ENCODE measurements around the gene PDE8A. TPM values are rescaled to one million over a fixed set of nuclear protein-coding genes. Genes with fewer than 3 reads are reported as not detected.

The PDE8A gene
- total RNA-seq, 1 experiment from 2014 or later = 40.0 TPM

DNA sequence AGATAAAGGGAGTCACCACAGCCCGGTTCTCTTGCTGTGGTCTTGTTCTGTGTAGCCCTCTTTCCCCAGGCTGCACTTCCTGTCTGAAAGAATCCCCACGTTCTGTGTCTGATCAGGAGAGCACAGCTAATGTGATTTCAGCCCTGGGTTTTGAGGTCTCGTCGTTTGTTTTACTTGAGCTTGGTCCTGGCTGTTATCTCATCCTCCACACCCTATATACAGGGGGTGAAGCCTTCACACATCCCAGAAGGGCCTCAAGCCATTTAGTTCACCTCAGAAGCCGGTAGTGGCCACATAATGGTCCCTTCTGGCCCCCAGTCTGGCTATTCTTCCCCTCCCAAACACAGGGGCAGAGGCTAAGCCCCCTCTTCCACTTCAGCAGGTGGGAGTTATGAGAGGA is 115.6 kb downstream of the PDE8A start:
- ATAC-seq (no peak), DNase-seq (ENCODE audit: low read depth, low spot score) (no peak)
- no peaks in the 10 kb centered on the region for H3K9me3 ChIP-seq (ENCODE audit: control insufficient read depth, insufficient read depth, low read depth, low read length)
- intact Hi-C loops (cut with micrococcal nuclease; ENCODE audit: unreplicated experiment) (no loop called here), in situ Hi-C loops (cut with HindIII; ENCODE audit: low pct_unique_long_range_greater_than_20kb, low sequenced_read_pairs) (no loop called here)
- CTCF ChIA-PET = no interaction called here
- H3K36me3 ChIP-seq (ENCODE audit: control insufficient read depth, insufficient read depth, low read length) = no peaks in the 10 kb centered on the region
- no TSS peak for BruUV-seq (replicated peaks)
- H3K27ac ChIP-seq (ENCODE audit: low read length) = no peak overlapping the region
- POLR2A ChIA-PET = no interaction called here
- H3K4me3 ChIP-seq (ENCODE audit: low read depth in 2 of 2, low read length in 2 of 2) = no peak overlapping the region
- no peaks in the 10 kb centered on the region for H3K4me1 ChIP-seq (ENCODE audit: control insufficient read depth, insufficient read depth, low read length)
- TF ChIP-seq, protein P1, sequence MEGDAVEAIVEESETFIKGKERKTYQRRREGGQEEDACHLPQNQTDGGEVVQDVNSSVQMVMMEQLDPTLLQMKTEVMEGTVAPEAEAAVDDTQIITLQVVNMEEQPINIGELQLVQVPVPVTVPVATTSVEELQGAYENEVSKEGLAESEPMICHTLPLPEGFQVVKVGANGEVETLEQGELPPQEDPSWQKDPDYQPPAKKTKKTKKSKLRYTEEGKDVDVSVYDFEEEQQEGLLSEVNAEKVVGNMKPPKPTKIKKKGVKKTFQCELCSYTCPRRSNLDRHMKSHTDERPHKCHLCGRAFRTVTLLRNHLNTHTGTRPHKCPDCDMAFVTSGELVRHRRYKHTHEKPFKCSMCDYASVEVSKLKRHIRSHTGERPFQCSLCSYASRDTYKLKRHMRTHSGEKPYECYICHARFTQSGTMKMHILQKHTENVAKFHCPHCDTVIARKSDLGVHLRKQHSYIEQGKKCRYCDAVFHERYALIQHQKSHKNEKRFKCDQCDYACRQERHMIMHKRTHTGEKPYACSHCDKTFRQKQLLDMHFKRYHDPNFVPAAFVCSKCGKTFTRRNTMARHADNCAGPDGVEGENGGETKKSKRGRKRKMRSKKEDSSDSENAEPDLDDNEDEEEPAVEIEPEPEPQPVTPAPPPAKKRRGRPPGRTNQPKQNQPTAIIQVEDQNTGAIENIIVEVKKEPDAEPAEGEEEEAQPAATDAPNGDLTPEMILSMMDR (IDR thresholded peaks at IDR 0.05) = no peak
- TF ChIP-seq, protein P2, sequence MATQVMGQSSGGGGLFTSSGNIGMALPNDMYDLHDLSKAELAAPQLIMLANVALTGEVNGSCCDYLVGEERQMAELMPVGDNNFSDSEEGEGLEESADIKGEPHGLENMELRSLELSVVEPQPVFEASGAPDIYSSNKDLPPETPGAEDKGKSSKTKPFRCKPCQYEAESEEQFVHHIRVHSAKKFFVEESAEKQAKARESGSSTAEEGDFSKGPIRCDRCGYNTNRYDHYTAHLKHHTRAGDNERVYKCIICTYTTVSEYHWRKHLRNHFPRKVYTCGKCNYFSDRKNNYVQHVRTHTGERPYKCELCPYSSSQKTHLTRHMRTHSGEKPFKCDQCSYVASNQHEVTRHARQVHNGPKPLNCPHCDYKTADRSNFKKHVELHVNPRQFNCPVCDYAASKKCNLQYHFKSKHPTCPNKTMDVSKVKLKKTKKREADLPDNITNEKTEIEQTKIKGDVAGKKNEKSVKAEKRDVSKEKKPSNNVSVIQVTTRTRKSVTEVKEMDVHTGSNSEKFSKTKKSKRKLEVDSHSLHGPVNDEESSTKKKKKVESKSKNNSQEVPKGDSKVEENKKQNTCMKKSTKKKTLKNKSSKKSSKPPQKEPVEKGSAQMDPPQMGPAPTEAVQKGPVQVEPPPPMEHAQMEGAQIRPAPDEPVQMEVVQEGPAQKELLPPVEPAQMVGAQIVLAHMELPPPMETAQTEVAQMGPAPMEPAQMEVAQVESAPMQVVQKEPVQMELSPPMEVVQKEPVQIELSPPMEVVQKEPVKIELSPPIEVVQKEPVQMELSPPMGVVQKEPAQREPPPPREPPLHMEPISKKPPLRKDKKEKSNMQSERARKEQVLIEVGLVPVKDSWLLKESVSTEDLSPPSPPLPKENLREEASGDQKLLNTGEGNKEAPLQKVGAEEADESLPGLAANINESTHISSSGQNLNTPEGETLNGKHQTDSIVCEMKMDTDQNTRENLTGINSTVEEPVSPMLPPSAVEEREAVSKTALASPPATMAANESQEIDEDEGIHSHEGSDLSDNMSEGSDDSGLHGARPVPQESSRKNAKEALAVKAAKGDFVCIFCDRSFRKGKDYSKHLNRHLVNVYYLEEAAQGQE (IDR thresholded peaks at IDR 0.05; ENCODE audit: insufficient read depth in 1 of 2, low read depth in 2 of 2, low read length in 1 of 2) = no peak
- H3K27me3 ChIP-seq (ENCODE audit: control insufficient read depth, insufficient read depth, low read length) = no peaks in the 10 kb centered on the region

DNA sequence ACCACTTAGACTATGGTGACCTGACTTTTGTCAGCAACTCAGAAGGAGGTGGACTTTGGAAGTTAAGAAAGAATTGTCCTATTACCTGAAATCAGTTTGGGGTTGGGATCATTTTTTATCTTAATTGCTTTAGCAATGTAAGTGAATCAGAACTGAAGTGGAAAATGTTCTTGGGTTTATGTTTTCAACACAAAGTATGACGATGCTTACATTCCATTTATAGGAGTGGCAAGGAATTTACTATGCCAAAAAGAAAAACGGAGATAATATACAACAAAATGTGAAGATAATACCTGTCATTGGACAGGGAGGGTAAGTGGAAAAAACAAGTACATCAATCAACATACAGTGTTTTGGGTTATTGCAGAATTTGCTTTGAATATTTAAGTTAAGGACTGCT is 116.1 kb downstream of the PDE8A start:
- ATAC-seq = no peak
- no peak overlapping the region for H3K27ac ChIP-seq (ENCODE audit: low read length)
- intact Hi-C loops (cut with micrococcal nuclease; ENCODE audit: unreplicated experiment) = no loop called here

More for the DNA sequence above, 116.1 kb downstream of the PDE8A start:
- in situ Hi-C loops (cut with HindIII; ENCODE audit: low pct_unique_long_range_greater_than_20kb, low sequenced_read_pairs) = no loop called here
- TF ChIP-seq SIN3A (IDR thresholded peaks at IDR 0.05; ENCODE audit: borderline replicate concordance, insufficient read depth, low read depth, low read length) (no peak), POLR2AphosphoS5 (IDR thresholded peaks at IDR 0.05; ENCODE audit: low read depth, low read length) (no peak), TCF7L2 (IDR thresholded peaks at IDR 0.05; ENCODE audit: low read depth, low read length) (no peak)
- TF ChIP-seq, protein P2 (IDR thresholded peaks at IDR 0.05; ENCODE audit: insufficient read depth in 1 of 2, low read depth in 2 of 2, low read length in 1 of 2) = no peak
- TF ChIP-seq, protein P1 (IDR thresholded peaks at IDR 0.05) = no peak
- no peaks in the 10 kb centered on the region for H3K9me3 ChIP-seq (ENCODE audit: control insufficient read depth, insufficient read depth, low read depth, low read length)
- POLR2A ChIA-PET = no interaction called here
- no peaks in the 10 kb centered on the region for H3K36me3 ChIP-seq (ENCODE audit: control insufficient read depth, insufficient read depth, low read length)
- no TSS peak for BruUV-seq (replicated peaks)
- no peak for DNase-seq (ENCODE audit: low read depth, low spot score)
- H3K4me3 ChIP-seq (ENCODE audit: low read depth in 2 of 2, low read length in 2 of 2) = no peak overlapping the region
- no peaks in the 10 kb centered on the region for H3K4me1 ChIP-seq (ENCODE audit: control insufficient read depth, insufficient read depth, low read length)
- CTCF ChIA-PET = no interaction called here
- no peaks in the 10 kb centered on the region for H3K27me3 ChIP-seq (ENCODE audit: control insufficient read depth, insufficient read depth, low read length)
